Neural progenitor cell (in vitro differentiated cells): Measurements from ENCODE around the gene FRMD5. TPM values are rescaled to one million over a fixed set of nuclear protein-coding genes. Genes with fewer than 3 reads are reported as not detected.

Experiments used
- DNase-seq: peaks from one replicate; pipeline ENCODE4 v3.0.0-alpha.2; 2016; ENCODE audit warnings: low spot score
- H2AFZ ChIP-seq: fragments of 200-600 bp; sonication (generic); replicated peaks from 2 replicates; pipeline ENCODE4 v1.6.1; 2016; ENCODE audit warnings: antibody characterized with exemption
- H3F3A ChIP-seq: fragments of 200-600 bp; sonication (generic); 2 replicates; pipeline ENCODE4 v1.6.1; 2016; ENCODE audit warnings: antibody characterized with exemption, low read depth
- H3K27ac ChIP-seq: fragments of 200-600 bp; sonication (generic); 2 replicates; pipeline ENCODE4 v1.5.1; 2016; ENCODE audit warnings: mild to moderate bottlenecking
- H3K27me3 ChIP-seq: fragments of 200-600 bp; sonication (generic); 2 replicates; pipeline ENCODE4 v1.6.1; 2016; ENCODE audit warnings: mild to moderate bottlenecking, moderate library complexity
- H3K36me3 ChIP-seq: fragments of 200-600 bp; sonication (generic); 2 replicates; pipeline ENCODE4 v1.5.1; 2016
- H3K4me1 ChIP-seq: fragments of 200-600 bp; sonication (generic); 2 replicates; pipeline ENCODE4 v1.6.1; 2016; ENCODE audit warnings: mixed run types
- H3K4me2 ChIP-seq: fragments of 200-600 bp; sonication (generic); 2 replicates; pipeline ENCODE4 v1.6.1; 2016
- H3K4me3 ChIP-seq: fragments of 200-600 bp; sonication (generic); 2 replicates; pipeline ENCODE4 v1.5.1; 2016
- H3K79me2 ChIP-seq: fragments of 200-600 bp; sonication (generic); 2 replicates; pipeline ENCODE4 v1.6.1; 2016; ENCODE audit warnings: low read depth
- H3K9ac ChIP-seq: fragments of 200-600 bp; sonication (generic); 2 replicates; pipeline ENCODE4 v1.6.1; 2016
- H3K9me3 ChIP-seq: fragments of 200-600 bp; sonication (generic); 2 replicates; pipeline ENCODE4 v1.5.1; 2016; ENCODE audit warnings: low read depth
- H4K20me1 ChIP-seq: fragments of 200-600 bp; sonication (generic); 2 replicates; pipeline ENCODE4 v1.6.1; 2016; ENCODE audit warnings: low read depth
- H3K27ac Mint-ChIP-seq: 3 replicates; pipeline ENCODE4 v1.8.0; 2021; ENCODE audit warnings: mixed read lengths
- H3K27me3 Mint-ChIP-seq: 2 replicates; pipeline ENCODE4 v1.8.0; 2022; ENCODE audit warnings: low read depth, mild to moderate bottlenecking, inconsistent platforms, moderate library complexity, mixed read lengths; ENCODE audit not compliant: insufficient read depth
- H3K36me3 Mint-ChIP-seq: 3 replicates; pipeline ENCODE4 v1.8.0; 2021; ENCODE audit warnings: mixed read lengths
- H3K4me1 Mint-ChIP-seq: 3 replicates; pipeline ENCODE4 v1.8.0; 2021; ENCODE audit warnings: mixed read lengths
- H3K4me3 Mint-ChIP-seq: 3 replicates; pipeline ENCODE4 v1.8.0; 2021; ENCODE audit warnings: mild to moderate bottlenecking, moderate library complexity, mixed read lengths
- H3K9me3 Mint-ChIP-seq: 3 replicates; pipeline ENCODE4 v1.8.0; 2020; ENCODE audit warnings: mixed read lengths
- EZH2 ChIP-seq: fragments of 200-600 bp; sonication (generic); IDR thresholded peaks from 2 replicates; pipeline ENCODE4 v1.6.1; 2017; ENCODE audit warnings: antibody characterized with exemption, mild to moderate bottlenecking, moderate library complexity
- EZH2phosphoT487 ChIP-seq: fragments of 200-600 bp; sonication (generic); IDR thresholded peaks from 2 replicates; pipeline ENCODE4 v1.6.1; 2017; ENCODE audit warnings: antibody characterized with exemption
- total RNA-seq: library from RNA; depleted of rRNA; stranded (reverse); fragments of >200 nt; gene quantifications from 2 replicates; pipeline ENCODE4 v1.2.3, GENCODE V29; 2015; ENCODE audit warnings: low replicate concordance
- TF ChIP-seq, protein P1 (sequence below): fragments of 200-600 bp; sonication (generic); IDR thresholded peaks from 2 replicates; pipeline ENCODE4 v1.5.1; 2017; ENCODE audit warnings: antibody characterized with exemption, mild to moderate bottlenecking

The FRMD5 gene
- total RNA-seq, 1 donor from 2014 or later = 10.1 TPM

- Mint-ChIP-seq H3K4me3 (no peak overlapping the region), H3K9me3 (no peaks in the 10 kb centered on the region), H3K4me1 (peaks cover 27% of the 10 kb centered on the region), H3K27ac (no peak overlapping the region), H3K36me3 (no peaks in the 10 kb centered on the region), H3K27me3 (peaks cover 2% of the 10 kb centered on the region)
- H3F3A ChIP-seq = no peaks in the 10 kb centered on the region
- H3K79me2 ChIP-seq = no peaks in the 10 kb centered on the region
- no peak overlapping the region for H2AFZ ChIP-seq
- H3K36me3 ChIP-seq = no peaks in the 10 kb centered on the region
- H3K9ac ChIP-seq = no peak overlapping the region
- no peak overlapping the region for H3K27ac ChIP-seq
- TF ChIP-seq EZH2 = no peak
- no peak for TF ChIP-seq EZH2phosphoT487
- TF ChIP-seq, protein P1, sequence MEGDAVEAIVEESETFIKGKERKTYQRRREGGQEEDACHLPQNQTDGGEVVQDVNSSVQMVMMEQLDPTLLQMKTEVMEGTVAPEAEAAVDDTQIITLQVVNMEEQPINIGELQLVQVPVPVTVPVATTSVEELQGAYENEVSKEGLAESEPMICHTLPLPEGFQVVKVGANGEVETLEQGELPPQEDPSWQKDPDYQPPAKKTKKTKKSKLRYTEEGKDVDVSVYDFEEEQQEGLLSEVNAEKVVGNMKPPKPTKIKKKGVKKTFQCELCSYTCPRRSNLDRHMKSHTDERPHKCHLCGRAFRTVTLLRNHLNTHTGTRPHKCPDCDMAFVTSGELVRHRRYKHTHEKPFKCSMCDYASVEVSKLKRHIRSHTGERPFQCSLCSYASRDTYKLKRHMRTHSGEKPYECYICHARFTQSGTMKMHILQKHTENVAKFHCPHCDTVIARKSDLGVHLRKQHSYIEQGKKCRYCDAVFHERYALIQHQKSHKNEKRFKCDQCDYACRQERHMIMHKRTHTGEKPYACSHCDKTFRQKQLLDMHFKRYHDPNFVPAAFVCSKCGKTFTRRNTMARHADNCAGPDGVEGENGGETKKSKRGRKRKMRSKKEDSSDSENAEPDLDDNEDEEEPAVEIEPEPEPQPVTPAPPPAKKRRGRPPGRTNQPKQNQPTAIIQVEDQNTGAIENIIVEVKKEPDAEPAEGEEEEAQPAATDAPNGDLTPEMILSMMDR = no peak
- H3K4me2 ChIP-seq = no peak overlapping the region
- H4K20me1 ChIP-seq = no peaks in the 10 kb centered on the region
- no peak overlapping the region for H3K4me3 ChIP-seq
- no peaks in the 10 kb centered on the region for H3K27me3 ChIP-seq
- no peaks in the 10 kb centered on the region for H3K9me3 ChIP-seq
- DNase-seq = peak; percentile 44
- peaks cover 10% of the 10 kb centered on the region for H3K4me1 ChIP-seq
Measured at GRCh38 chr15:43998607-43999006, 196.5 kb downstream of the FRMD5 start.

DNA sequence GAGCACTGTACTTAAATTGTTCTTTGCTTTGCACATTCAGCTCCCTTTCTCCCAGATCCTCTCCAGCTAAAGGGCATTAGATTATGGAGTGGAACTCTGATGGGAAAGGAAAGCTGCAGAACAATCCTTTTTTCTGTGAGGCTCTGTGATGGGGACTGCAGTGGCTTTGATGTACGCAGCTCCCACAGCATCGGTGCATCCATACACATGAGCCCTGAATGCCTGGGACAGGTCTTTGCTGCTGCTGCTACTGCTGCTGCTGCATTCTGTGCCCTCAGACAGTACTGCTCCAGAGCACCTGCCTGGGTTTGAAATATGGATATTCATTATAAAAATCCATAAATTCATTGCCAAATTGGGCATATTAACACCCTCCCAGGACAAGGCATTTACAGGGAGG lies 203.9 kb downstream of the FRMD5 start:
- Histone ChIP-seq H3K9ac (no peak overlapping the region), H3K9me3 (no peaks in the 10 kb centered on the region), H3K4me2 (no peak overlapping the region), H3K36me3 (no peaks in the 10 kb centered on the region), H3K27me3 (no peaks in the 10 kb centered on the region), H3K4me3 (no peak overlapping the region), H4K20me1 (no peaks in the 10 kb centered on the region), H3F3A (no peaks in the 10 kb centered on the region), H3K79me2 (no peaks in the 10 kb centered on the region), H2AFZ (no peak overlapping the region), H3K27ac (no peak overlapping the region), H3K4me1 (peaks cover 3% of the 10 kb centered on the region)
- no peaks in the 10 kb centered on the region for H3K9me3 Mint-ChIP-seq
- peaks cover 7% of the 10 kb centered on the region for H3K4me1 Mint-ChIP-seq
- peaks cover 3% of the 10 kb centered on the region for H3K36me3 Mint-ChIP-seq
- H3K4me3 Mint-ChIP-seq = no peak overlapping the region
- H3K27ac Mint-ChIP-seq = no peak overlapping the region
- H3K27me3 Mint-ChIP-seq = peaks cover 2% of the 10 kb centered on the region
- TF ChIP-seq EZH2 (no peak), EZH2phosphoT487 (no peak)
- TF ChIP-seq, protein P1 = no peak
- no peak for DNase-seq

DNA sequence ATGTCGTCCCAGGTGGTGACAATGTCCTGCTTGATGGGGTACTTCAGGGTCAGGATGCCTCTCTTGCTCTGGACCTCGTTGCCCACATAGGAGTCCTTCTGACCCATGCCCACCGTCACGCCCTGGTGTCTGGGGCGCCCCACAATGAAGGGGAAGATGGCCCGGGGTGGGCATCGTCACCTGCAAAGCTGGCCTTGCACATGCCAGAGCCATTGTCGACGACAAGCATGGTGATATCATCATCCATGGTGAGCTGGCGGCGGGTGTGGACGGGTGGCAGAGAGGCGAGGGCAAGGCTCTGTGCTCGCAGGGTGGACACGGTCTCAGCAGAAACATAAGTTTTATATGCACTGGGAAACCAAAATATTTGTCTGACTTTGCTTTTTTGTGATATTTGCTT lies 205.1 kb downstream of the FRMD5 start:
- no peak for TF ChIP-seq EZH2
- no peak for TF ChIP-seq EZH2phosphoT487
- H3K4me3 ChIP-seq = no peak overlapping the region
- Mint-ChIP-seq H3K4me1 (peaks cover 7% of the 10 kb centered on the region), H3K27me3 (peaks cover 2% of the 10 kb centered on the region), H3K4me3 (no peak overlapping the region), H3K27ac (no peak overlapping the region), H3K36me3 (peaks cover 3% of the 10 kb centered on the region), H3K9me3 (no peaks in the 10 kb centered on the region)
- no peaks in the 10 kb centered on the region for H4K20me1 ChIP-seq
- H3K27ac ChIP-seq = no peak overlapping the region
- no peak overlapping the region for H2AFZ ChIP-seq
- no peak overlapping the region for H3K9ac ChIP-seq
- H3K36me3 ChIP-seq = no peaks in the 10 kb centered on the region
- H3K27me3 ChIP-seq = no peaks in the 10 kb centered on the region
- H3K4me1 ChIP-seq = peaks cover 3% of the 10 kb centered on the region
- no peak for DNase-seq
- no peaks in the 10 kb centered on the region for H3F3A ChIP-seq
- no peak overlapping the region for H3K4me2 ChIP-seq
- no peaks in the 10 kb centered on the region for H3K9me3 ChIP-seq
- H3K79me2 ChIP-seq = no peaks in the 10 kb centered on the region

GRCh38 chr15:43988900-43989299 lies 206.2 kb downstream of the FRMD5 start:
- no peak overlapping the region for H3K4me2 ChIP-seq
- H2AFZ ChIP-seq = no peak overlapping the region
- H3K4me1 Mint-ChIP-seq = peaks cover 11% of the 10 kb centered on the region
- no peak overlapping the region for H3K9ac ChIP-seq
- TF ChIP-seq, protein P1 = no peak
- TF ChIP-seq EZH2phosphoT487 = no peak
- TF ChIP-seq EZH2 = no peak
- no peak overlapping the region for H3K27ac Mint-ChIP-seq
- H3K27me3 Mint-ChIP-seq = peaks cover 2% of the 10 kb centered on the region
- H3K36me3 ChIP-seq = no peaks in the 10 kb centered on the region
- H3K79me2 ChIP-seq = no peaks in the 10 kb centered on the region
- H3F3A ChIP-seq = no peaks in the 10 kb centered on the region
- peaks cover 3% of the 10 kb centered on the region for H3K4me1 ChIP-seq
- no peak overlapping the region for H3K4me3 Mint-ChIP-seq
- H3K36me3 Mint-ChIP-seq = peaks cover 3% of the 10 kb centered on the region
- H3K4me3 ChIP-seq = no peak overlapping the region
- DNase-seq = no peak
- no peaks in the 10 kb centered on the region for H3K9me3 ChIP-seq
- no peaks in the 10 kb centered on the region for H3K9me3 Mint-ChIP-seq
- no peaks in the 10 kb centered on the region for H3K27me3 ChIP-seq
- no peaks in the 10 kb centered on the region for H4K20me1 ChIP-seq
- no peak overlapping the region for H3K27ac ChIP-seq
